Measurements from ENCODE around the gene NAA40.

- TF ChIP-seq CTCF (IDR thresholded peaks at IDR 0.05) (no peak), POLR2A (IDR thresholded peaks at IDR 0.05) (no peak)
These were observed 29.0 kb upstream of the NAA40 start for GRCh38 chr11:63909591-63910506.
